BLaER1 (cell line): ENCODE data around the gene GGTA1.
"Not testable (repeated sequence)": the region's sequence is repeated elsewhere in the genome, so short reads cannot be mapped to it uniquely, and the experiment has no call there.

Source experiments
- H3K27ac ChIP-seq: shearing (Covaris generic); formaldehyde crosslinking; 2 replicates; pipeline ENCODE4 v1.8.1; 2022
- H3K27me3 ChIP-seq: shearing (Covaris generic); formaldehyde crosslinking; 2 replicates; pipeline ENCODE4 v1.8.1; 2022
- H3K36me3 ChIP-seq: shearing (Covaris generic); formaldehyde crosslinking; 2 replicates; pipeline ENCODE4 v1.8.1; 2022
- H3K4me1 ChIP-seq: shearing (Covaris generic); formaldehyde crosslinking; 2 replicates; pipeline ENCODE4 v1.8.1; 2022
- H3K4me2 ChIP-seq: shearing (Covaris generic); formaldehyde crosslinking; 2 replicates; pipeline ENCODE4 v1.8.1; 2022
- H3K4me3 ChIP-seq: shearing (Covaris generic); formaldehyde crosslinking; 2 replicates; pipeline ENCODE4 v1.8.1; 2022
- H3K9ac ChIP-seq: shearing (Covaris generic); formaldehyde crosslinking; 2 replicates; pipeline ENCODE4 v1.8.1; 2022
- H3K9me3 ChIP-seq: shearing (Covaris generic); formaldehyde crosslinking; 2 replicates; pipeline ENCODE4 v1.8.1; 2022
- H4K20me1 ChIP-seq: shearing (Covaris generic); formaldehyde crosslinking; 2 replicates; pipeline ENCODE4 v1.8.1; 2022
- Cebpa-rat ChIP-seq: shearing (Covaris generic); IDR thresholded peaks from 2 replicates; pipeline ENCODE4 v1.8.1; 2022

Gene GGTA1

DNA sequence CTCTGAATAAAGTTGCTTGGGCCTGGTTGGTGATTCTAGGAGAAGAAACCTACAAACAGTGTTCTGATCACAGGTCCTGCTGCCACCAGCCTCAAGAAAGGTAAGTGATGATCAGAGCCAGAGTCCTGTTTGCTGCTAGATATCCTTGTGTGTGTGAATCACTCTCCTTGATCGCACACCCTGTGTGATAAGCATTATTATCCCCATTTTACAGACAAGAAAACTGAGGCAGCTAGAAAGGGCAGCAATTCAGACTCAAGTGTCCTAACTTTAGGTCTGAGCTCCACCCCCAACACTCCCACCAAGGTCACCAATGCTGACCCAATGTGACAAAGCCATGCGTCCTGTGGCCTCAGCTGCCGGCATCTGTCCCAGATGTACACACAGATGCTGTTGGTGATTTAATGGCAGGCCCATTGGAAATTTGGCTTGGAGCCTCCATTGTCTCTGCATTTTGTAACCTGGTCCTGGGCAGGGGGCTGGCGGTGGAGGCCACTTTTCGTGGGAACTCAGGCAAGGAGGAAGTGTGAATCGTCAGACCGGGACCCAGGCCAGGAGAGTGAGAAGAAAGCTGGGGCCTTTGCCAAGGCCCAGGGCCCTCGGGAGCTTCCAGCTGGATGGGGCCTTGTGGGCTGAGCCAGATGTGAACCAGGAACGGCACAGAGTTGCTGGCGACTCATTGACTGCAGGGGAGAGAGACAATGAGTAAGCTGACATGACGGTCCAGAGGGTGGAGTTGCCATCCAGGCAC lies 29.8 kb upstream of the GGTA1 start:
- peaks cover 12% of the 10 kb centered on the region for H3K9me3 ChIP-seq
- TF ChIP-seq Cebpa-rat = no peak
- no peak overlapping the region for H3K9ac ChIP-seq
- H3K27me3 ChIP-seq = no peaks in the 10 kb centered on the region
- H3K4me2 ChIP-seq = 0 out of 2 replicates have a peak overlapping the region, but pooled peaks have one; percentile 21
- H4K20me1 ChIP-seq = no peaks in the 10 kb centered on the region
- no peak overlapping the region for H3K4me3 ChIP-seq
- no peaks in the 10 kb centered on the region for H3K36me3 ChIP-seq
- no peak overlapping the region for H3K27ac ChIP-seq
- H3K4me1 ChIP-seq = peaks cover 7% of the 10 kb centered on the region

DNA sequence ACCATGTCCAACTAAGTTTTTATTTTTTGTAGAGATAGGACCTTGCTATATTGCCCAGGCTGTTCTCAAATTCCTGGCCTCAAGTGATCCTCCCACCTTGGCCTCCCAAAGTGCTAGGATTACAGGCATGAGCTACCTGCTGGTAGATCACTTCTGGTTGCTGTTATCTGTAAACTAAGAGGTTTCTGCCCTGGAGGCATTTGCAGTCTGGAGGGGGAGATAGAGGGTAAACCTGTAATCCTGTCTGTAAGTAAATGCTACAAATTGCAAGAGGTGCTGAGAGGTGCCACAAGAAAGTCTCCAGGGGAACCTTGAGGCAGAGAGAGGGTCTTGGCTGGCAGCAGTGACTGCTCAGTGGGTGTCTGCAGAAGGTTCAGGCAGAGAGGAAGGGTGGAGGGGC lies 29.0 kb upstream of the GGTA1 start:
- Histone ChIP-seq H3K9ac (no peak overlapping the region), H4K20me1 (no peaks in the 10 kb centered on the region), H3K4me2 (no peak overlapping the region), H3K27ac (no peak overlapping the region), H3K36me3 (no peaks in the 10 kb centered on the region), H3K9me3 (peaks cover 12% of the 10 kb centered on the region), H3K4me1 (peaks cover 7% of the 10 kb centered on the region), H3K4me3 (no peak overlapping the region), H3K27me3 (no peaks in the 10 kb centered on the region)
- no peak for TF ChIP-seq Cebpa-rat

DNA sequence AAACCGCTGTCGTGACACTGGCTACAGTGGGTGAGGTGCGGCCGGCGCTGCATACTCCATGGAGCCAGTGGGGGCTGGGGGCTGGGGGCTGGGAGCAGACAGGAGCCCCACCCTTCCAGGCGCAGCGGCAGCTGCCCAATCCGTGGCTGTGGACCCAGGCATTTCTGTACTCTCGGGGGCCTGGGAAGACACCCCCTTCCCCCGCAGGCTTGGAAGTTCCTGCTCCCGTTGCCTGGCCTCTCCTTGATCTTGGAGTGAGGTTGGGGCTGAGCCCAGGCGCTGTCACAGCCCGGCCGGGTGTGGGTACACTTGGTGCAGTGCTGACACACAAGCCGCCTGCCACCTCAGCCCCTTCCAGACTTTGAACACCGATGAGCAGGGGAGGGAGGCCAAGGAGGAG lies 27.7 kb upstream of the GGTA1 start:
- Histone ChIP-seq H3K9me3 (peaks cover 20% of the 10 kb centered on the region), H4K20me1 (no peaks in the 10 kb centered on the region), H3K36me3 (no peaks in the 10 kb centered on the region), H3K9ac (no peak overlapping the region), H3K4me3 (no peak overlapping the region), H3K27ac (no peak overlapping the region), H3K4me1 (peaks cover 7% of the 10 kb centered on the region), H3K27me3 (no peaks in the 10 kb centered on the region), H3K4me2 (no peak overlapping the region)
- no peak for TF ChIP-seq Cebpa-rat

DNA sequence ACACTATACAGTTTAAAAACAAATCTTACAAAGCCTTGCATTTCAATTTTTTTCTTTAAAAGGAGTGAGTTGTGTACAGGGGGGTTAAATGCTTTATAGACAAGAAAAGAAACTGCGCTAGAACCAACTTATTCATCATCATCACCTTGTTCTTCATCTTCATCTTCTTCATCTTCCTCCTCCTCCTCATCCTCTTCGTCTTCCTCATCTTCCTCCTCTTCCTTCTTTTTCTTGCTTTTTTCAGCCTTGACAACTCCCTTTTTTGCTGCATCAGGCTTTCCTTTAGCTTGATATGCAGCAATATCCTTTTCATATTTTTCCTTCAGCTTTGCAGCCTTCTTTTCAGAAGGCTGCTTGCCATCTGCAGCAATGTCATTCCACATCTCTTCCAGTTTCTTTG lies 20.0 kb upstream of the GGTA1 start:
- not testable (repeated sequence) for H4K20me1 ChIP-seq, H3K9ac ChIP-seq, H3K36me3 ChIP-seq, H3K27ac ChIP-seq, H3K4me2 ChIP-seq, H3K4me1 ChIP-seq, H3K4me3 ChIP-seq, H3K27me3 ChIP-seq
- H3K9me3 ChIP-seq = peaks cover 54% of the 10 kb centered on the region

DNA sequence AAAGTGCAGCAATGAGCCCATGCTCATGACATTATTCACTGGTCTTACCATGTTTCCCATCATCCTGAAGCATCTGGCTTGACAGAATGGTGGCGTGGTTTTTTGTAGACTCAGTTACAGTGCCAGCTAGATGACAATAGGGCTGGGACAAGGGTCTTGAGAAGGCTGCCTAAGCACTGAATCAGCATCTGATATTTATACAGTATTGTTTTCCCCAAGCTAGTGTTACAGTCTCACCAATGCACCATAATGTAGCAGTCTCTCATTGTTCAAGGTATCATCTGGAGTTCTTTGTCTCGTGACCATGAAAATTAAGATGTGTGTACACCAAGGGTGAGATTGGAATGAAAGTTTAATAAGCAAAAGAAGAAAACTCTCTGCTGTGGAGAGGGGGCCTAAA lies 19.0 kb upstream of the GGTA1 start:
- no peaks in the 10 kb centered on the region for H4K20me1 ChIP-seq
- no peaks in the 10 kb centered on the region for H3K27me3 ChIP-seq
- H3K36me3 ChIP-seq = no peaks in the 10 kb centered on the region
- H3K27ac ChIP-seq = no peak overlapping the region
- H3K9ac ChIP-seq = no peak overlapping the region
- H3K9me3 ChIP-seq = peaks cover 64% of the 10 kb centered on the region
- H3K4me1 ChIP-seq = peaks cover 4% of the 10 kb centered on the region; the same call in 1 of the 2 replicates
- no peak overlapping the region for H3K4me3 ChIP-seq
- H3K4me2 ChIP-seq = no peak overlapping the region
- TF ChIP-seq Cebpa-rat = no peak

DNA sequence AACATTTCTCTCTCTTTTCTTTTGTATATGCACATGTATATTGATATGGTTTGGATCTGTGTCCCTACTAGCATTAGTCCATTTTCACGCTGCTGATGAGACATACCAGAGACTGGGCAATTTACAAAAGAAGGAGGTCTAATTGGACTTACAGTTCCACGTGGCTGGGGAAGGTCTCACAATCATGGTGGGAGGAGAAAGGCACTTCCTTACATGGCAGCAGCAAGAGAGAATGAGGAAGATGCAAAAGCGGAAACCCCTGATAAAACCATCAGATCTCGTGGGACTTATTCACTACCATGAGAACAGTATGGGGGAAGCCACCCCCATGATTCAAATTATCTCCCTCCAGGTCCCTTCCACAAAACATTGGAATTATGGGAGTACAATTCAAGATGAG lies 13.5 kb upstream of the GGTA1 start:
- H3K27ac ChIP-seq = 0 out of 2 replicates have a peak overlapping the region, but pooled peaks have one; percentile 72
- peaks cover 60% of the 10 kb centered on the region for H3K9me3 ChIP-seq
- H3K4me3 ChIP-seq, H4K20me1 ChIP-seq, H3K27me3 ChIP-seq, H3K9ac ChIP-seq, H3K36me3 ChIP-seq: not testable (repeated sequence)
- peak overlapping the region; percentile 27 for H3K4me2 ChIP-seq
- peaks cover 59% of the 10 kb centered on the region for H3K4me1 ChIP-seq

DNA sequence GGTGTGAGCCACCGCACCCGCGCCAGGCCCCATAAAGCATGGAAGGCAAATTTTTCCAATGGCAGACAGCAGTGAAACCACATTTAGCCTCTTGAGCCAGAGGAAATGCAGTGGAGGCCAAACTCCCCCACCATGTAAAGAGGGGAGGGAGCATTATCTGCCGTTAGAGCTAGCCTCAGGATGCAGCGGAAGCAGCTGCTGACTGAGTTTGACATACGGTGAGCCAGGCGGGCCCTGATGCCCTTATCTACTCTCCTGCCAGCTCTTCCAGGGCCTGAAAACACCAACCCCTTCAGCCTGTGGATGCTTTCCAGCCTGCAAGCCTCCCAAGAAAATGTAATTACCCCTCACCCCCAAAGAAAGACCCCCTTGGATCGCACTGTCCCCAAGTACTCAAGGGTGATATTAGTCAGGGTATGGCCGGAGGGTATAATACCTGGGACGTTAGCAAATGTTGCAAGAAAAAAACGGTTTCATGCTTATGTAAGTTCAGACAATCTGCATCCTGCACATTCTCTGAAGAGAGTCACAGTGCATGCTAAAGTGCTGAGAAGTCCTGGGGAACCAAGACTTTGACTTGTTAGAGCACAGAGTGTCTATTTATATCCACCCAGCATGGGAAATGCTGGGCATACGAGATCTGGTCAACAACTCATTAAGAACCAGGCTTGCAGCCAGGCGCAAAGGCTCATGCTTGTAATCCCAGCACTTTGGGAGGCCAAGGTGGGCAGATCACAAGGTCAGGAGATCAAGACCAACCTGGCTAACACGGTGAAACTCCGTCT lies 11.3 kb upstream of the GGTA1 start:
- H3K4me3 ChIP-seq = no peak overlapping the region
- H3K36me3 ChIP-seq = no peaks in the 10 kb centered on the region
- peak overlapping the region; percentile 72 for H3K27ac ChIP-seq
- H3K4me2 ChIP-seq = peak overlapping the region; percentile 77
- H3K9me3 ChIP-seq = peaks cover 51% of the 10 kb centered on the region
- peak overlapping the region; percentile 20; the same call in 1 of the 2 replicates for H3K9ac ChIP-seq
- H3K4me1 ChIP-seq = peaks cover 60% of the 10 kb centered on the region
- TF ChIP-seq Cebpa-rat = no peak
- no peaks in the 10 kb centered on the region for H3K27me3 ChIP-seq
- H4K20me1 ChIP-seq = no peaks in the 10 kb centered on the region

DNA sequence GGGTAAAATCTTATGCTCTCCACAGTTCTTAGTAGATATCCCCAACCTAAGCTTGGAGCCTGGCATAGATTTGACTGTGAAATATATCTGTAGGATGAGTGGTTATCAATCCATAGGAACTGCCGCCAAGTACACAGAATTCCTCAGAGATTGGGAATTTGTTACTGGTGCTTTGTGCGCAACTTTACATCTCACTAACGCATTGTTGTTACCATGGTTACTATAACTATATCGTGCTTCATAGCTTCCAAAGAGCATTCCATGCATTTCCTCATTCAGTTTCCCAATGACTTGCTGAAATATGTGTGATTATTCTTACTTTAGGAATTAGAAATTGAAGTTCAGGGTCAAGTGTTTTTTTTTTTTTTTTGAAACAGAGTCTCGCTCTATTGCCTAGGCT lies 9.5 kb upstream of the GGTA1 start:
- no peaks in the 10 kb centered on the region for H4K20me1 ChIP-seq
- peak overlapping the region; percentile 47 for H3K4me2 ChIP-seq
- H3K4me1 ChIP-seq = peaks cover 60% of the 10 kb centered on the region
- no peak overlapping the region for H3K9ac ChIP-seq
- no peaks in the 10 kb centered on the region for H3K27me3 ChIP-seq
- no peak for TF ChIP-seq Cebpa-rat
- no peak overlapping the region for H3K4me3 ChIP-seq
- H3K36me3 ChIP-seq = no peaks in the 10 kb centered on the region
- H3K9me3 ChIP-seq = peaks cover 33% of the 10 kb centered on the region
- H3K27ac ChIP-seq = no peak overlapping the region

DNA sequence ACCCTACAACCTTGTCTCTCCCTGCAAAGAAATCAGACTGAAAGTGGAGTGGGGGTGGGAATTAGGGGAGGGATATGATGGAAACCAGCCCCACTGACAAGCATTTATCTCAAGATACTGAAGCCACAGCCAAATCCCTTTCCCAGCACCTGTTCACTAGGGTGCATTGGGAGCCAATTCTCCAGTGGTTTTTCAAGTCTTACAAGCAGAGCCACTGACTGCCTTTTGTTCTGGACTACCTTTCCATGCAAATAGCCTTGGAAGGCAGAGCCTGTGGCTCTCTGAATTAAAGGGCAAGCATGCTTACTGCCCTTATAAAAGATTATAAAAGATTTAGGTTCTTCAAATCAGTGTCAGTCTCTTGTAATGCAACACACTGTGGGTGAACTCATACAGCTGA lies 8.8 kb upstream of the GGTA1 start:
- peak overlapping the region; percentile 47 for H3K4me2 ChIP-seq
- no peak overlapping the region for H3K27ac ChIP-seq
- no peak for TF ChIP-seq Cebpa-rat
- H4K20me1 ChIP-seq = no peaks in the 10 kb centered on the region
- H3K9ac ChIP-seq = no peak overlapping the region
- no peak overlapping the region for H3K4me3 ChIP-seq
- H3K4me1 ChIP-seq = peaks cover 53% of the 10 kb centered on the region
- H3K27me3 ChIP-seq = no peaks in the 10 kb centered on the region
- H3K36me3 ChIP-seq = no peaks in the 10 kb centered on the region
- peaks cover 27% of the 10 kb centered on the region for H3K9me3 ChIP-seq
